ENCODE measurements around the gene XAGE1A. TPM values are rescaled to one million over a fixed set of nuclear protein-coding genes. Genes with fewer than 3 reads are reported as not detected.
"Not testable (repeated sequence)": the region's sequence is repeated elsewhere in the genome, so short reads cannot be mapped to it uniquely, and the experiment has no call there.

The XAGE1A gene, protein sequence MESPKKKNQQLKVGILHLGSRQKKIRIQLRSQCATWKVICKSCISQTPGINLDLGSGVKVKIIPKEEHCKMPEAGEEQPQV
- not detected in 2 replicates for total RNA-seq (2014; rRNA removed; shearing (Covaris generic))

- H3K4me1 ChIP-seq (replicated peaks); H3K9me3 ChIP-seq (replicated peaks); DNase-seq (ENCODE audit: low read depth in 1 of 2, low spot score in 2 of 2); H3K27me3 ChIP-seq (replicated peaks); H3K27ac ChIP-seq; H3K36me3 ChIP-seq; H3K4me3 ChIP-seq: not testable (repeated sequence)
These were observed at the start of gene XAGE1A for GRCh38 chrX:52495545-52496418. XAGE1A (plus strand) TSS chrX:52495808; CDS start chrX:52497362, 1,554 bp downstream.

DNA sequence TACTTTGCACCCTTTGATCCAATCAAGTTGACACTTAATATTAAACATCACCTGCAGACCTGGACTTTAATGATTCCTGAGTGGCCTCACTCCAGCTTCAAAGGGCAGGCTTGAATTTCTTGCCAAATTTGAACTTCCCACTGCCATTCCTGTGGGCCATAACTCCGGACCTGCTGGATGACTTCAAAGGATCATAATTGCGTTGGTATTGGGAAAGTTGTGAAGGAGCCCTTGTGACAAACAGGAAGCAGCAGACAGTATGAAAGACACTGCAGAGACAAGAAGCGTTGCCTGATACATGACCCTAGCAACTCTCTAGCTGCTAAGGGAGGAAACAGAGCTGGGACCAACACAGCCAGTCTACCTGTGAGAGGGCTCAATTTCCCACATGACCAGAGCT, 43.6 kb upstream of the XAGE1A start:
- H3K27me3 ChIP-seq (replicated peaks); H3K9me3 ChIP-seq (replicated peaks); DNase-seq (ENCODE audit: low read depth in 1 of 2, low spot score in 2 of 2); H3K27ac ChIP-seq; H3K4me3 ChIP-seq; H3K4me1 ChIP-seq (replicated peaks); H3K36me3 ChIP-seq: not testable (repeated sequence)

- H3K27ac ChIP-seq; H3K27me3 ChIP-seq (replicated peaks); H3K4me3 ChIP-seq; DNase-seq (ENCODE audit: low read depth in 1 of 2, low spot score in 2 of 2); H3K9me3 ChIP-seq (replicated peaks); H3K4me1 ChIP-seq (replicated peaks); H3K36me3 ChIP-seq: not testable (repeated sequence)
These were observed 24.3 kb upstream of the XAGE1A start for GRCh38 chrX:52471301-52471700.

- not testable (repeated sequence) for H3K27ac ChIP-seq; DNase-seq (ENCODE audit: low read depth in 1 of 2, low spot score in 2 of 2); H3K4me3 ChIP-seq; H3K27me3 ChIP-seq (replicated peaks); H3K4me1 ChIP-seq (replicated peaks); H3K36me3 ChIP-seq; H3K9me3 ChIP-seq (replicated peaks)
These were observed 788 bp downstream of the XAGE1A start for GRCh38 chrX:52496419-52496772.

GRCh38 chrX:52501362-52501761, 5.8 kb downstream of the XAGE1A start:
- H3K4me3 ChIP-seq; H3K9me3 ChIP-seq (replicated peaks); H3K4me1 ChIP-seq (replicated peaks); H3K27ac ChIP-seq; H3K27me3 ChIP-seq (replicated peaks); H3K36me3 ChIP-seq; DNase-seq (ENCODE audit: low read depth in 1 of 2, low spot score in 2 of 2): not testable (repeated sequence)

- Histone ChIP-seq H3K9me3 (replicated peaks) (no peaks in the 10 kb centered on the region), H3K27me3 (replicated peaks) (no peaks in the 10 kb centered on the region), H3K4me1 (replicated peaks) (no peaks in the 10 kb centered on the region), H3K27ac (no peak overlapping the region), H3K4me3 (no peak overlapping the region), H3K36me3 (no peaks in the 10 kb centered on the region)
- DNase-seq (ENCODE audit: low read depth in 1 of 2, low spot score in 2 of 2) = no peak
These were observed 8.9 kb downstream of the XAGE1A start for GRCh38 chrX:52504551-52504950.

- H3K36me3 ChIP-seq = no peaks in the 10 kb centered on the region
- no peaks in the 10 kb centered on the region for H3K9me3 ChIP-seq (replicated peaks)
- H3K27me3 ChIP-seq (replicated peaks) = no peaks in the 10 kb centered on the region
- no peak overlapping the region for H3K27ac ChIP-seq
- H3K4me1 ChIP-seq (replicated peaks) = no peaks in the 10 kb centered on the region
- no peak for DNase-seq (ENCODE audit: low read depth in 1 of 2, low spot score in 2 of 2)
- no peak overlapping the region for H3K4me3 ChIP-seq
These were observed 11.7 kb downstream of the XAGE1A start for GRCh38 chrX:52507331-52507730.

GRCh38 chrX:52509916-52510315, 14.3 kb downstream of the XAGE1A start:
- no peak overlapping the region for H3K27ac ChIP-seq
- H3K36me3 ChIP-seq = no peaks in the 10 kb centered on the region
- no peak for DNase-seq (ENCODE audit: low read depth in 1 of 2, low spot score in 2 of 2)
- no peak overlapping the region for H3K4me3 ChIP-seq
- no peaks in the 10 kb centered on the region for H3K9me3 ChIP-seq (replicated peaks)
- H3K27me3 ChIP-seq (replicated peaks) = no peaks in the 10 kb centered on the region
- H3K4me1 ChIP-seq (replicated peaks) = no peaks in the 10 kb centered on the region

GRCh38 chrX:52511126-52511525, 15.5 kb downstream of the XAGE1A start:
- H3K4me1 ChIP-seq (replicated peaks); H3K9me3 ChIP-seq (replicated peaks); H3K4me3 ChIP-seq; H3K36me3 ChIP-seq; H3K27me3 ChIP-seq (replicated peaks); DNase-seq (ENCODE audit: low read depth in 1 of 2, low spot score in 2 of 2); H3K27ac ChIP-seq: not testable (repeated sequence)

GRCh38 chrX:52516110-52516986, 20.7 kb downstream of the XAGE1A start:
- H3K27ac ChIP-seq; H3K4me1 ChIP-seq (replicated peaks); H3K27me3 ChIP-seq (replicated peaks); H3K4me3 ChIP-seq; H3K9me3 ChIP-seq (replicated peaks); H3K36me3 ChIP-seq; DNase-seq (ENCODE audit: low read depth in 1 of 2, low spot score in 2 of 2): not testable (repeated sequence)

GRCh38 chrX:52516987-52517325, 21.3 kb downstream of the XAGE1A start, which contains the start of gene XAGE1B:
XAGE1B (minus strand) TSS chrX:52517063; CDS start chrX:52515527, 1,536 bp downstream.
- H3K9me3 ChIP-seq (replicated peaks); H3K4me1 ChIP-seq (replicated peaks); H3K27ac ChIP-seq; DNase-seq (ENCODE audit: low read depth in 1 of 2, low spot score in 2 of 2); H3K4me3 ChIP-seq; H3K36me3 ChIP-seq; H3K27me3 ChIP-seq (replicated peaks): not testable (repeated sequence)

- not testable (repeated sequence) for H3K27me3 ChIP-seq (replicated peaks); H3K36me3 ChIP-seq; H3K9me3 ChIP-seq (replicated peaks); H3K27ac ChIP-seq; H3K4me3 ChIP-seq; DNase-seq (ENCODE audit: low read depth in 1 of 2, low spot score in 2 of 2); H3K4me1 ChIP-seq (replicated peaks)
These were observed 45.4 kb downstream of the XAGE1A start for GRCh38 chrX:52541051-52541450.

GRCh38 chrX:52542311-52542710, 46.7 kb downstream of the XAGE1A start:
- Histone ChIP-seq H3K27ac (no peak overlapping the region), H3K4me1 (replicated peaks) (no peaks in the 10 kb centered on the region), H3K27me3 (replicated peaks) (no peaks in the 10 kb centered on the region), H3K36me3 (no peaks in the 10 kb centered on the region), H3K4me3 (no peak overlapping the region), H3K9me3 (replicated peaks) (no peaks in the 10 kb centered on the region)
- no peak for DNase-seq (ENCODE audit: low read depth in 1 of 2, low spot score in 2 of 2)

All from SJSA1 (cell line).